ENCODE measurements around the gene CERS6. TPM values are rescaled to one million over a fixed set of nuclear protein-coding genes. Genes with fewer than 3 reads are reported as not detected.

Gene CERS6
- total and polyA plus RNA-seq, 12 donors: 5.0 to 110 (median 29.6) TPM

- Histone ChIP-seq H3K27ac (no peak overlapping the region), H3K36me3 (replicated peaks in 1 of 2) (no peaks in the 10 kb centered on the region), H3K27me3 (no peaks in the 10 kb centered on the region), H3K4me3 (no peak overlapping the region), H3K4me1 (replicated peaks in 1 of 2) (peaks cover 0 to 7% of the 10 kb centered on the region in 2 donors), H3K9me3 (replicated peaks in 1 of 3) (no peaks in the 10 kb centered on the region)
- no peak for DNase-seq
- intact Hi-C loops (cut with DNase I): no loop called here
- WGBS, 4 donors: 66 to 77% (median 73%) methylated on average over 3 of the region's 3 CpGs
- TF ChIP-seq POLR2A (IDR thresholded peaks at IDR 0.05) (no peak), CTCF (IDR thresholded peaks at IDR 0.05) (no peak)
Observed at GRCh38 chr2:168717790-168718502, 261.9 kb downstream of the CERS6 start.

- TF ChIP-seq POLR2A (IDR thresholded peaks at IDR 0.05) (no peak), CTCF (IDR thresholded peaks at IDR 0.05) (no peak)
- DNase-seq: no peak
- H3K36me3 ChIP-seq (replicated peaks in 1 of 2): no peaks in the 10 kb centered on the region
- peaks cover 0 to 10% of the 10 kb centered on the region in 2 donors for H3K4me1 ChIP-seq (replicated peaks in 1 of 2)
- intact Hi-C loops (cut with DNase I): no loop called here
- H3K27me3 ChIP-seq: no peaks in the 10 kb centered on the region
- no peak overlapping the region for H3K4me3 ChIP-seq
- WGBS, 4 donors: 77 to 84% (median 80%) methylated on average over 2 of the region's 2 CpGs
- H3K9me3 ChIP-seq (replicated peaks in 1 of 3): no peaks in the 10 kb centered on the region
- H3K27ac ChIP-seq: no peak overlapping the region
Observed at GRCh38 chr2:168718622-168719021, 262.6 kb downstream of the CERS6 start.

- intact Hi-C loops (cut with DNase I): no loop called here
- TF ChIP-seq CTCF (IDR thresholded peaks at IDR 0.05) (no peak), POLR2A (IDR thresholded peaks at IDR 0.05) (no peak)
- H3K27me3 ChIP-seq: no peaks in the 10 kb centered on the region
Observed at GRCh38 chr2:168719446-168719845, 263.4 kb downstream of the CERS6 start.

GRCh38 chr2:168722592-168722991, 266.5 kb downstream of the CERS6 start:
- no peak overlapping the region for H3K4me3 ChIP-seq
- H3K27me3 ChIP-seq: no peaks in the 10 kb centered on the region
- H3K4me1 ChIP-seq (replicated peaks in 1 of 2): peaks cover 0 to 10% of the 10 kb centered on the region in 2 donors
- H3K36me3 ChIP-seq (replicated peaks in 1 of 2): no peaks in the 10 kb centered on the region
- intact Hi-C loops (cut with DNase I): no loop called here
- no peak for TF ChIP-seq POLR2A (IDR thresholded peaks at IDR 0.05)
- no peak for TF ChIP-seq CTCF (IDR thresholded peaks at IDR 0.05)
- H3K27ac ChIP-seq: peak overlapping the region in 1 of 5 donors; percentile 41
- peak; percentile 24 to 75 (median 49) for DNase-seq
- WGBS, 4 donors: 11 to 36% (median 22%) methylated on average over 2 of the region's 2 CpGs
- H3K9me3 ChIP-seq (replicated peaks in 1 of 3): no peaks in the 10 kb centered on the region

More at GRCh38 chr2:168719446-168719845, 263.4 kb downstream of the CERS6 start:
- no peaks in the 10 kb centered on the region for H3K9me3 ChIP-seq (replicated peaks in 1 of 3)
- H3K4me3 ChIP-seq: no peak overlapping the region
- DNase-seq: no peak
- H3K36me3 ChIP-seq (replicated peaks in 1 of 2): no peaks in the 10 kb centered on the region
- H3K4me1 ChIP-seq (replicated peaks in 1 of 2): peaks cover 0 to 10% of the 10 kb centered on the region in 2 donors
- no peak overlapping the region for H3K27ac ChIP-seq
